NCI-H82 (cell line): Measurements from ENCODE around the gene SH3TC1.

Experiments
- DNase-seq: peaks from one replicate; lab custom pipeline; 2025; lab: John Stamatoyannopoulos, UW

SH3TC1 gene

GRCh38 chr4:8263397-8263796, 64.3 kb downstream of the SH3TC1 start:
- DNase-seq: no peak

GRCh38 chr4:8264106-8264505, 65.0 kb downstream of the SH3TC1 start:
- no peak for DNase-seq

- no peak for DNase-seq
Measured at GRCh38 chr4:8265171-8265929, 66.3 kb downstream of the SH3TC1 start.

GRCh38 chr4:8266088-8266487, 67.0 kb downstream of the SH3TC1 start:
- DNase-seq: no peak

GRCh38 chr4:8266508-8266907, 67.4 kb downstream of the SH3TC1 start:
- no peak for DNase-seq

- peak; percentile 61 for DNase-seq
Measured at GRCh38 chr4:8267077-8267476, 68.0 kb downstream of the SH3TC1 start.

GRCh38 chr4:8268211-8268610, 69.1 kb downstream of the SH3TC1 start:
- DNase-seq: no peak

- no peak for DNase-seq
Measured at GRCh38 chr4:8268901-8269534, 69.9 kb downstream of the SH3TC1 start.

- DNase-seq: peak; percentile 24
Measured at GRCh38 chr4:8269535-8270417, 70.7 kb downstream of the SH3TC1 start, which contains the start of gene HTRA3. TSS of gene HTRA3 (plus strand) at chr4:8269754. CDS start at chr4:8269969, 215 bp downstream.

GRCh38 chr4:8270418-8270771, 71.3 kb downstream of the SH3TC1 start:
- DNase-seq: no peak

GRCh38 chr4:8270912-8271815, 72.1 kb downstream of the SH3TC1 start:
- peak; percentile 9 for DNase-seq

- no peak for DNase-seq
Measured at GRCh38 chr4:8271821-8272220, 72.7 kb downstream of the SH3TC1 start.

- no peak for DNase-seq
Measured at GRCh38 chr4:8272472-8273428, 73.7 kb downstream of the SH3TC1 start.

- DNase-seq: no peak
Measured at GRCh38 chr4:8273450-8273849, 74.4 kb downstream of the SH3TC1 start.

- DNase-seq: no peak
Measured at GRCh38 chr4:8274066-8274652, 75.1 kb downstream of the SH3TC1 start.

- DNase-seq: peak; percentile 96
Measured at GRCh38 chr4:8274765-8275547, 75.9 kb downstream of the SH3TC1 start.

- no peak for DNase-seq
Measured at GRCh38 chr4:8275548-8275910, 76.4 kb downstream of the SH3TC1 start.

GRCh38 chr4:8276358-8277240, 77.5 kb downstream of the SH3TC1 start:
- peak; percentile 34 for DNase-seq
